ENCODE measurements around the gene CTSE.

CTSE gene

DNA sequence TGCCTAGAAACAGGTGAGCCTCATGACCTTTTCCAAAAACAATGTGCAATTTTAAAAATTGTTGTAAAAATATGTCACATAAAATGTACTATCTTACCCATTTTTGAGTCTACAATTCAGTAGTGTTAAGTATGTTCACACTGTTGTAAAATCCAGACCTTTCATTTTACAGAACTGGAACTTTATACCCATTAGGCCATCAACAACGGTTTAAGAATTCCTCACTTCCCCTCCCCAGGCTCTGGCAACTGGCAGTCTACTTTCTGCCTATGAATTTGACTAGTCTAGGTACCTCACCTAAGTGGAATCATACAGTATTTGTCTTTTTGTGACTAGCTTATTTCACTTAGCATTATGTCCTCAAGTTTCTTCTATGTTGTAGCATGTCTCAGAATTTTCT lies 8.6 kb downstream of the CTSE start:
- no peak for DNase-seq (ENCODE audit: extremely low read depth, low read depth)
- no peak for TF ChIP-seq CTCF (IDR thresholded peaks at IDR 0.05; ENCODE audit: low read depth, low read length)

GRCh38 chr1:206014601-206015000 lies 9.1 kb downstream of the CTSE start:
- TF ChIP-seq CTCF (IDR thresholded peaks at IDR 0.05; ENCODE audit: low read depth, low read length), result no peak
- no peak for DNase-seq (ENCODE audit: extremely low read depth, low read depth)

- no peak for DNase-seq (ENCODE audit: extremely low read depth, low read depth)
- no peak for TF ChIP-seq CTCF (IDR thresholded peaks at IDR 0.05; ENCODE audit: low read depth, low read length)
These were observed 10.5 kb downstream of the CTSE start for GRCh38 chr1:206013026-206013795.

DNA sequence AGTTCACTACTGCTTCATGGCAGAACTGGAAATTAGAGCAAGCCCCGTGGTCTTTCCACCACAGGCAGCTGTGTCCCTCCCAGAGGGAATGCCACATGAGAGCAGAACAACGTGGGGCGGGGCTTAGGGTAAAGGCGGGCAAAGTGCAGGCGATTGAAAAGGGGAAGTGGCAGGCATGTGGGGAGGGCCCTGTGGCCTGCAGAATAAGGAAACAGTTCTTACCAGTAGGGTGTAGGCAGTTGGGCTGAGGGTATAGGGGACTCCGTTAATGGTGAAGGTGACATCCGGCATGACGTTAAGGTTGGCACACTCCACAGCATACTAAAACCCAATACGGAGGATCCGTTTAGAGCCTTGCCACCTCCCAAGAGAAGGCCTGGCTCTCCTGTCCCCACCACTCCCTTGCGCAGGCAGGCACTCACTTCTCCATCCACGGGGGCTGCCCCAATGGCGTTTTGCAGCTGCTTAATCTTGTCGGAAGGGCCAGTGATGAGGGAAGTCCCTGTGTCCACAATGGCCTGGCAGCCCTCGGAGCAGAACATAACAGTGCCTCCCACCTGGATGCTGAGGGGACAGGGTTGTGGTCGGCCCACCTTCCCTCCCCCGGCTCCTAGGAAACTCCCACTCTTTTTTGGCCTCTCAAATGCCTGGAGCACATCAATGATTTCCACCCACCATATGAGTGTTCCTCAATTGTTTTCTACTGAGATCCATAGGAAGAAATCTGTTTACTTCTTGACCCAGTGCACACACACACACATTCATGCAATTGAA lies 11.4 kb downstream of the CTSE start:
- TF ChIP-seq CTCF (IDR thresholded peaks at IDR 0.05; ENCODE audit: low read depth, low read length), result no peak
- DNase-seq (ENCODE audit: extremely low read depth, low read depth), result no peak

DNA sequence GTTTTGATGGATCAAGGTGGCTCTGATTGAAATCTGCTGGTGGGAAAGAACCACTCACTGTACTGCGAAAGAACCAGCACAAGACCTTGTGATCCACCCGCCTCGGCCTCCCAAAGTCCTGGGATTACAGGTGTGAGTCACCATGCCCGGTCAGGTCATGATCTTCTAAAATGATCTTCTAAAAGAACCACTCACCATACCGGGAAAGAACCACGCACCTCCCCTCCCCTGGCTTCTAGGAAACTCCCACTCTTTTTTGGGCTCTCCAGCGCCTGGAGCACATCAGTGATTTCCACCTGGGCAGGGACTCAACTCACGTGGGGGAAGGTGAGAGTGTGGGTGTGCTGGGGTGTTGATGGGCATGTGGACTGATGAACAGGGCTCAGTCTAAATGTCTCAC lies 12.6 kb downstream of the CTSE start:
- no peak for DNase-seq (ENCODE audit: extremely low read depth, low read depth)
- no peak for TF ChIP-seq CTCF (IDR thresholded peaks at IDR 0.05; ENCODE audit: low read depth, low read length)

- DNase-seq (ENCODE audit: extremely low read depth, low read depth), result no peak
- no peak for TF ChIP-seq CTCF (IDR thresholded peaks at IDR 0.05; ENCODE audit: low read depth, low read length)
These were observed 13.6 kb downstream of the CTSE start for GRCh38 chr1:206010060-206010459.

- DNase-seq (ENCODE audit: extremely low read depth, low read depth), result no peak
- no peak for TF ChIP-seq CTCF (IDR thresholded peaks at IDR 0.05; ENCODE audit: low read depth, low read length)
These were observed 16.7 kb downstream of the CTSE start for GRCh38 chr1:206006946-206007345.

Measured in AG09319 (cell line).